ENCODE measurements around the gene ST6GAL1.
"Not testable (repeated sequence)": the region's sequence is repeated elsewhere in the genome, so short reads cannot be mapped to it uniquely, and the experiment has no call there.

ST6GAL1 gene, protein sequence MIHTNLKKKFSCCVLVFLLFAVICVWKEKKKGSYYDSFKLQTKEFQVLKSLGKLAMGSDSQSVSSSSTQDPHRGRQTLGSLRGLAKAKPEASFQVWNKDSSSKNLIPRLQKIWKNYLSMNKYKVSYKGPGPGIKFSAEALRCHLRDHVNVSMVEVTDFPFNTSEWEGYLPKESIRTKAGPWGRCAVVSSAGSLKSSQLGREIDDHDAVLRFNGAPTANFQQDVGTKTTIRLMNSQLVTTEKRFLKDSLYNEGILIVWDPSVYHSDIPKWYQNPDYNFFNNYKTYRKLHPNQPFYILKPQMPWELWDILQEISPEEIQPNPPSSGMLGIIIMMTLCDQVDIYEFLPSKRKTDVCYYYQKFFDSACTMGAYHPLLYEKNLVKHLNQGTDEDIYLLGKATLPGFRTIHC

DNA sequence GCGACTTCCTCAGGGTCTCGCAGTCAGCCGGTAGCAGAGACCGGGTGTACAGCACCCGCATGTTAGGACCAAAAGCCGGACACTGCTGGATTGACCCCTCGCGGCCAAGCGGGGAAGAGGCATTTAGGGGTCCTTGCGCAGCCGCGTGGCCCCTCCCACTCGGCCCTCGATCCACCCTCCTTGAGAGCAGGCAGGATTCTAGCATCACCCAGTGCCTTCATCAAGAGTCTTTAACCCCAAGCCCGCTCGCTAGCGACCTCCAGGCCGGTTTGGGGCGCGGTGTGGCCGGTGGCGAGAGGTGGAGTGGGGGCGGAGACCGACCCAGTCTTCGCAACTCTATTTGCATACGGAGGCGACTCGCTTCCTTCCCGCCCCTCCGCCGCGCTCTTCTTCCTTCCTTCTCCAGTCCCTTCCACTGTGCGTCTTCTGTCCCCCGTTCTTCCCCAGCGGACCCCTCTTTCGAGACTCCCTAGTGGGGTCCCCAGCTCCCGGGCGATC, at the start of gene ST6GAL1:
Gene ST6GAL1, plus strand, starts transcription at position 384 of the 498 bp plus-strand sequence. CDS start 112,178 bp downstream, outside the sequence.
- peak; percentile 87 for DNase-seq (ENCODE audit: low read depth)
- TF ChIP-seq, protein P1, sequence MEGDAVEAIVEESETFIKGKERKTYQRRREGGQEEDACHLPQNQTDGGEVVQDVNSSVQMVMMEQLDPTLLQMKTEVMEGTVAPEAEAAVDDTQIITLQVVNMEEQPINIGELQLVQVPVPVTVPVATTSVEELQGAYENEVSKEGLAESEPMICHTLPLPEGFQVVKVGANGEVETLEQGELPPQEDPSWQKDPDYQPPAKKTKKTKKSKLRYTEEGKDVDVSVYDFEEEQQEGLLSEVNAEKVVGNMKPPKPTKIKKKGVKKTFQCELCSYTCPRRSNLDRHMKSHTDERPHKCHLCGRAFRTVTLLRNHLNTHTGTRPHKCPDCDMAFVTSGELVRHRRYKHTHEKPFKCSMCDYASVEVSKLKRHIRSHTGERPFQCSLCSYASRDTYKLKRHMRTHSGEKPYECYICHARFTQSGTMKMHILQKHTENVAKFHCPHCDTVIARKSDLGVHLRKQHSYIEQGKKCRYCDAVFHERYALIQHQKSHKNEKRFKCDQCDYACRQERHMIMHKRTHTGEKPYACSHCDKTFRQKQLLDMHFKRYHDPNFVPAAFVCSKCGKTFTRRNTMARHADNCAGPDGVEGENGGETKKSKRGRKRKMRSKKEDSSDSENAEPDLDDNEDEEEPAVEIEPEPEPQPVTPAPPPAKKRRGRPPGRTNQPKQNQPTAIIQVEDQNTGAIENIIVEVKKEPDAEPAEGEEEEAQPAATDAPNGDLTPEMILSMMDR (IDR thresholded peaks at IDR 0.05; ENCODE audit: insufficient read depth, low read depth, low read length, missing control alignments), result peak; percentile 42
- H3K4me3 ChIP-seq (ENCODE audit: low read depth, low read length), result peak within 1 kb of the TSS; percentile 68

DNA sequence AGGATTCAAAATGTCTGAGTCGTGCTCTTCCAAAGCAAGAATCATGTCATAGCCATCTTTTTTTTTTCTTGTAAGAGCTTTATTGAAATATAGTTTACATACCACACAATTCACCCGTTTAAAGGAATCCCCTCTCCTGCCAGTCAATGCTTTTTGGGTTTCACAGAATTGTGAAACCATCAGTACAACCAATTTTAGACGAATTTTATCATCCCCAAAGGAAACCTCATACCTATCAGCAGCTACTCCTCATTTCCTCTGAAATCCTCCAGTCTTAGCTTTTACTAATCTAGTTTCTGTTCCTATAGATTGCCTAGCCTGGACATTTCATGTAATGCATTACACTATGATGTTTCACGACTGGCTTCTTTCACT, 48.2 kb upstream of the ST6GAL1 start:
- DNase-seq (ENCODE audit: low read depth), result no peak
- no peak overlapping the region for H3K4me3 ChIP-seq (ENCODE audit: low read depth, low read length)
- TF ChIP-seq, protein P1 (IDR thresholded peaks at IDR 0.05; ENCODE audit: insufficient read depth, low read depth, low read length, missing control alignments), result no peak

DNA sequence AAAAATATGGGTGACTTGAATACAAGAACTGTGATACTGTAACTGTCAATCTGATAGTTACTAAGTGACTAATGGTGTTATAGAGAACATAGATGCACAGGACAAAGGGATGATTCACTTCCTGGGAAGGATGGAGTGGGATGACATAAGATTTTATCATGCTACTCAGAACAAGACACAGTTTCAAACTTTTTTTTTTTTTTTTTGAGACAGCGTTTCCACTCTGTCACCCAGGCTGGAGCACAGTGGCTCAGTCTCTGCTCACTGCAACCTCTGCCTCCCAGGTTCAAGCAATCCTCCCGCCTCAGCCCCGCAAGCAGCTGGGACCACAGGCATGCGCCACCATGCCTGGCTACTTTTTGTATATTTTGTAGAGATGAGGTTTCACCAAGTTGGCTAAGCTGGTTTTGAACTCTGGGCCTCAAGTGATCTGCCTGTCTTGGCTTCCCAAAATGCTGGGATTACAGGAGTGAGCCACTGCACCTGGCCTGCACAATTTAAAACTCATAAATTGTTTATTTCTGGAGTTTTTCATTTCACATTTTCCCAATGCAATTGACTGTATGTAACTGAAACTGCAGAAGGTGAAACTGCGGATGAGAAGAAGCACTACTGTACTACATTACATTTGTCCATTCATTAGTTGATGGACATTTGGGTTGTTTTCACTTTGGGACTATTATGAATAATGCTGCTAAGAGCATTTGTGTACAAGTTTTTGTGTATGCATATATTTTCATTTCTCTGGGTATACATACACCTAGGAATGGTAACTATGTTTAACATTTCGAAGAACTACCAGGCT, 47.2 kb upstream of the ST6GAL1 start:
- TF ChIP-seq, protein P1 (IDR thresholded peaks at IDR 0.05; ENCODE audit: insufficient read depth, low read depth, low read length, missing control alignments), result no peak
- no peak overlapping the region for H3K4me3 ChIP-seq (ENCODE audit: low read depth, low read length)
- DNase-seq (ENCODE audit: low read depth), result no peak

DNA sequence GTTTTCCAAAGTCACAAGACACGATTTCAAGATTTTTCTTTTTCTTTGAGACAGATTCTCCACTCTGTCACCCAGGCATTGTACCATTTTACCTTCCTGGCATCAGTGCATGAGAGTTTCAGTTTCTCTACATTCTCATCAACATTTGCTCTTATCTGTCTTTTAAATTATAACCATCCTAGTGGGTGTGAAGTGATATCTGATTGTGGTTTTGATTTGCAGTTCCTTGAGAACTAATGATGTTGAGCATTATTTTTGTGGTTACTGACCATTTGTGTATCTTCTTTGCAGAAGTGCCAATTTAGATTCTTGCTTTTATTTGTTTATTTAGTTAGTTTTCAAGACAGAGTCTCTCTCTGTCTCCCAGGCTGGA, 46.7 kb upstream of the ST6GAL1 start:
- TF ChIP-seq, protein P1 (IDR thresholded peaks at IDR 0.05; ENCODE audit: insufficient read depth, low read depth, low read length, missing control alignments), result no peak
- H3K4me3 ChIP-seq (ENCODE audit: low read depth, low read length), result no peak overlapping the region
- no peak for DNase-seq (ENCODE audit: low read depth)

DNA sequence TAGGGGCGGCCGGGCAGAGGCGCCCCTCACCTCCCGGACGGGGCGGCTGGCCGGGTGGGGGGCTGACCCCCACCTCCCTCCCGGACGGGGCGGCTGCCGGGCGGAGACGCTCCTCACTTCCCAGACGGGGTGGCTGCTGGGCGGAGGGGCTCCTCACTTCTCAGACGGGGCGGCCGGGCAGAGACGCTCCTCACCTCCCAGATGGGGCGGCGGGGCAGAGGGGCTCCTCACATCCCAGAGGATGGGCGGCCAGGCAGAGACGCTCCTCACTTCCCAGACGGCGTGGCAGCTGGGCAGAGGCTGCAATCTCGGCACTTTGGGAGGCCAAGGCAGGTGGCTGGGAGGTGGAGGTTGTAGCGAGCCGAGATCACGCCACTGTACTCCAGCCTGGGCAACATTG, 45.5 kb upstream of the ST6GAL1 start:
- not testable (repeated sequence) for H3K4me3 ChIP-seq (ENCODE audit: low read depth, low read length); DNase-seq (ENCODE audit: low read depth)

DNA sequence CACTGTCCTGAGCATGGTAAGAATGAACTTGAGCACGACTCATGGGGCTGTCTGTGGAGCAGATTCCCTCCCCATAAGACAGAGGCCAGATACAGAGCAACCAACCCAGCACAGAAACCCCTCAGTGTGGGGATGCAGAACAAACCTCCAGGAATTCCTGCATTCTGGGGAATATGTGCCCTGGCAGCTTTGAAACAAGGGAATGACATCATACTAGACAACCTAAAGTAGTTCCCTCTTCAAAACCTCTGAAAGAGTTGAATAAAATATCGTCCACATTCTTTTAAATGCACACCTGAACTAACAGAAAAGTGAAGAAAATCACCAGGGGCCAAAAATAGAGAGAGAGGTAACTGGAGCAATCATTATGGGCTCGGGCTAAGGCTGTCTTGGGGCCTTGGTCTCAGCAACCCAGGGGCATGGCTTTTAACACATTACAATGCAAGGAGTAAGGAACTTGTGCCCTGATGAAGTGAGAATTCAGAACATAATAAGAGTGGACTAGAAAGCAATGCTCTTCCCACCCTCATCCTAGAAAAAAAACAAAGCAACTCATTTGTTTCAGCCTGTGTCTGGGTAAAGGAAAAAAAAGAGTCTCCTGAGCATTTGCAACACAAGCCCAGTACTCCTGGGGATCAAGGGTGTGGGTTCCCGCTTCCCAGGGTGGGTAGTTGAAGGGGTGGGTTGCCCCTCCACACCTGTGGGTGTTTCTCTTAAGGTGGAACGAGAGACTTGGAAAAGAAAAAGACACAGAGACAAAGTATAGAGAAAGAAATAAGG, 43.9 kb upstream of the ST6GAL1 start:
- DNase-seq (ENCODE audit: low read depth), result no peak
- TF ChIP-seq, protein P1 (IDR thresholded peaks at IDR 0.05; ENCODE audit: insufficient read depth, low read depth, low read length, missing control alignments), result no peak
- no peak overlapping the region for H3K4me3 ChIP-seq (ENCODE audit: low read depth, low read length)

DNA sequence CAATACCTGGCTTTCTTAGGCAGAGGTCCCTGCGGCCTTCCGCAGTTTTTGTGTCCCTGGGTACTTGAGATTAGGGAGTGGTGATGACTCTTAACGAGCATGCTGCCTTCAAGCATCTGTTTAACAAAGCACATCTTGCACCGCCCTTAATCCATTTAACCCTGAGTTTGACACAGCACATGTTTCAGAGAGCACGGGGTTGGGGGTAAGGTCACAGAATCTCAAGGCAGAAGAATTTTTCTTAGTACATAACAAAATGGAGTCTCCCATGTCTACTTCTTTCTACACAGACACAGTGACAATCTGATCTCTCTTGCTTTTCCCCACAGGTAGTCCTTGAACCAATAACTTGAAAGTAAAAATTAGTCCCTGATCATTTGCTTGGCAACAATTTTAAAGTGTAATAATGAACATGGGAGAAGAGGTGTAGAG, 42.8 kb upstream of the ST6GAL1 start:
- not testable (repeated sequence) for H3K4me3 ChIP-seq (ENCODE audit: low read depth, low read length); DNase-seq (ENCODE audit: low read depth)
